HG03066 (cell line): ENCODE results near the gene IGSF23.
"Not testable (repeated sequence)": the region's sequence is repeated elsewhere in the genome, so short reads cannot be mapped to it uniquely, and the experiment has no call there.

Experiments used
- ATAC-seq: cut with Tn5 transposase; IDR thresholded peaks from one replicate; pipeline ENCODE4 v1.9.1; 2021; ENCODE audit warnings: low read depth; ENCODE audit not compliant: unreplicated experiment

IGSF23 gene

DNA sequence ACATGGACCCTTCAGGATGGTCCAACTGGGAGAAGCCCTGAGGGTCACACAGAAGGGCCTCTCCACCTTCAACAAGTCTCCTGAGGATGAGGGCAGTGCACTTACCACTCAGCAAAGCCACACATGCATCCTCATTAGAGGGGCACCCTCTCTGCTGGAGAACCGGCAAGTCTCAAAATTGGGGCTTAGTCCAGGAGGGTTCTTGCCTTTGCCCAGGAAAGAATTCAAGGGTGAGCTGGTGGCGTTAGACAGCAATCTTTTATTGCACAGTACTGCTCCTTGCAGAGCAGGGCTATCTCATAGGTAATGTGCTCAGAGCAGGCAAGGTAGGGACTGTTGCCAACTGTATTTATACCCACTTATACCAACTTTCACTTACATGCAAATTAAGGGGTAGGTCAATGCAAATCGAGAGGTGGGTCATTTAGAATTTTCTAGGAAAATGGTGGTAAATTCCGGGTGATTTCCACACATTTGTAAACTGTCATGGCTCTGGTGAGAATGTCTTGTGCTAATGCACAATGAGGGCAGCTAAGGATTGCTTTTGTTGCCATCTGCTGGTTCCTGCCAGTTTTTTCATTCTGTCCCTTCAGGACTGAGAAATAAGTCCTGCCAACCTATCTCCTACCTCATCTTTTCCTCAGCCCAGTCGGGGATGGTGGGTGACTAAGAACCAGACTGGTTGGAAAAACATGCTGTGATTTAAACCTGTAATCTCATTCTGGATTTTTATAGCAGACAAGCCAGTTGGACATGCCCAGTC is 27.8 kb upstream of the IGSF23 start:
- no peak for ATAC-seq

DNA sequence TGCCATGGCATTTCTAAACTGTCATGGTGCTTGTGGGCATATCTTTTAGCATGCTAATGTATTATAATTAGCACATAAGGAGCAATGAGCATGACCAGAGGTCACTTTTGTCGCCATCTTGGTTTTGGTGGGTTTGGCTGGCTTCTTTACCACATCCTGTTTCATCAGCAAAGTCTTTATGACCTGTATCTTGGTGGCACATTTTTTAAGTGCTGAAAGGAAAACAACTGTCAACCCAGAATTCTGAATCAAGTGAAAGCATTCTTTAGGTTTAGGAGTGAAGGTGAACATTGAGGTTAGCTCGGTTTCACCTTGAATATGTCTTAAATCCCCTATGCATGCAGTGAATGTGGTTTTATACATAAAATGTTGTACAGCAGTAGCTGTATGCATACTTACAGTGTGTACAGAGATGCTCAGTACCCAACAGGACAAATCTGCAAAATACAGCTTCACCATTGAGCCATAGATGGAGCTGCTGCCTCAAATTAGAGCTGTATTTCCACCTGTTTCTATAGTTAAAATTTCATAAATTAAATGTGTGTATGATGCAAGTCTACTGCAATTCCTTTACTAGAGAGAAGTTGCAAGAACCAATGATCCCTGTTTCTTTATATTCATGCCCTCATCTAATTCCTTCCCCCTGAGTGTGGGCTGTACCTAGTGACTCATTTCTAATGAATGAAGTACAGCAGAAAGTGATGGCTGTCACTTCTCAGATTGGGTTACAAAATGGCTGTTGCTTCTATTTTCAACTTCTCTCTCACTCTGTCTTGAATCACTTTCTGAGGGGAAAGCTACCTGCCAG is 25.2 kb upstream of the IGSF23 start:
- no peak for ATAC-seq

DNA sequence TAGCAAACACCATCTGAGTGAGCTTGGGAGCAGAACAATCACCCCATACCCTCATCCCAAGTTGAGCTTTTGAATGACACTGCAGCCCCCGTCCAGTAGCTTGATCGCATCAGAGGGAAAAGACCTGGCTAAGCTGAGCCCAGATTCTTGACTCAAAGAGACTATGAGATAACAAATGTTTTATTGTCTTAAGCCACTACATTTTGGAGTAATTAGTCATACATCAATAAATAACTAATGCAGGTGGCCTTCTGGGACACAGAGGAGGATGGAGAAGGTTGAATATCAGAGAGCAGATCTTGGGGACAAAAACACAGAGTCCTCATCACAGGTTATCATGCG is 24.6 kb upstream of the IGSF23 start:
- ATAC-seq = no peak

DNA sequence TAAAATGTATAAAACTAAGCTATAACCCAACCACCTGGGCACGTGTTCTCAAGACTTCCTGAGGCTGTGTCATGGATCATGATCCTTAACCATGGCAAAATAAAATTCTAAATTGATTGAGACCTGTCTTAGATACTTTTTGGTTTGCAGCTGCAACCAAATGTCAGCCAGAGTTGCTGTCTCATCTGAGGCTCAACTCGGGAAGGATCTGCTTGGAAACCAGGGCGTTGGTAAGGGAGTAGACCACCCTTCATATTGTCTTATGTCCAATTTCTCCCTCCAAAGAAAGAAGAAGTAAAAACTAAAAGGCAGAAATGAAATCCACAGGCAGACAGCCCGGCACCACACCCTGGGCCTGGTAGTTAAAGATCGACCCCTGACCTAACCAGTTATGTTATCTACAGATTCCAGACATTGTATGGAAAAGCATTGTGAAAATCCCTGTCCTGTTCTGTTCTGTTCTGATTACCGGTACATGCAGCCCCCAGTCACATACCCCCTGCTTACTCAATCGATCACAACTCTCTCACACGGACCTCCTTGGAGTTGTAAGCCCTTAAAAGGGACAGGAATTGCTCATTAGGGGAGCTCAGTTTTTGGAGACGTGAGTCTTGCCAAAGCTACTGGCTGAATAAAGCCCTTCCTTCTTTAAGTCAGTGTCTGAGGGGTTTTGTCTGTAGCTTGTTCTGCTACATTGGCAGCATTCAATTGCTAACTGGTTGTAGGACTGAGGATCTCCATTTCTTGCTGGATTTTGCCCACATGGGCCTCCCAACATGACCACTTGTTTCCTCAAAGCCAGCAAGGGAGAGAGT is 22.9 kb upstream of the IGSF23 start:
- no peak for ATAC-seq

DNA sequence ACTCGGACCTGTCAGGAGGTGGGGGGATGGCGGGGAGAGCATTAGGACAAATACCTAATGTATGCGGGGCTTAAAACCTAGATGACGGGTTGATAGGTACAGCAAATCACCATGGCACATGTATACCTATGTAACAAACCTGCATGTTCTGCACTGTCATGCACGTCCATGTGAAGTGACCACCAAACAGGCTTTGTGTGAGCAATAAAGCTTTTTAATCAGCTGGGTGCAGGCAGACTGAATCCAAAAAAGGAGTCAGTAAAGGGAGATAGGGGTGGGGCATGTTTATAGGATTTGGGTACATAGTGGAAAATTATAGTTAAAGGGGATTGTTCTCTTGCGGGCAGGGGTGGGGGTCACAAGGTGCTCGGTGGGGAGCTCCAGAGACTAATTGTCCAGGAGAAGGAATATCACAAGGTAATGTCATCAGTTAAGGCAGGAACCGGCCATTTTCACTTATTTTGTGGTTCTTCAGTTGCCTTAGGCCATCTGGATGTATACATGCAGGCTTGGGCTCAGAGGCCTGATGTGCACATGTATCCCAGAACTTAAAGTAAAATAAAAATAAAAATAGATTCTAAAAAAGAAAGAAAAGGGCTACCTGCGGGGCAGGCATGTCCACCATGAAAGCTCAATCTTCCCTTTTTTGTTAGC is 21.9 kb upstream of the IGSF23 start:
- ATAC-seq = not testable (repeated sequence)

DNA sequence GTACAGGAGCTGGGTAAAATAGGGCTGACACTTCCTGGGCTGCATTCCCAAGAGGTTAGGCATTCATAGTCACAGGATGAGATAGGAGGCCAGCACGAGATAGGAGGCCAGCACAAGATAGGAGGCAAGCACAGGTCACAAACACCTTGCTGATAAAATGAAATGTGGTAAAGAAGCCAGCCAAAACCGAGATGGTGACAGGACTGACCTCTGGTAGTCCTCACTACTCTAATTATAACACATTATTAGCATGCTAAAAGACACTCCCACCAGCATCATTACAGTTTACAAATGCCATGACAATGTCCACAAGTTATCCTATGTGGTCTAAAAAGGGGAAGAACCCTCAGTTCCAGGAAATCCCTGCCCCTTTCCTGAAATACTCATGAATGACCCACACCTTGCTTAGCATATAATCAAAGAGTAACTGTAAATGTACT is 20.9 kb upstream of the IGSF23 start:
- no peak for ATAC-seq

DNA sequence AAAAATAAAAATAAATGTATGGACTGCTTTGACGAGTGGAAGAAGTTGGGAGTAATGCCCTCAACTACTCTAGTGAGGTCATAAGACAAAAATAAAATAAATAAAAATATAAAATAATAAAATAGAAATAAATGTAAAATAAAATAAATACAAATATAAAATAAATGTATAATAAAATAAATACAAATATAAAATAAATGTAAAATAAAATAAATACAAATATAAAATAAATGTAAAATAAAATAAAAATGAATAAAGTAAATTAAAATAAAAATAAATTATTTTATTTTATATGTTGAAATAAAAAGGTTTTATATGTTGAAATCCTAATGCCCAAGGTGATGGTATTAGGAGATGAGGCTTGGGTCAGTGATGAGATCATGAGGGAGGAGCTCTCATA is 20.1 kb upstream of the IGSF23 start:
- ATAC-seq = no peak

DNA sequence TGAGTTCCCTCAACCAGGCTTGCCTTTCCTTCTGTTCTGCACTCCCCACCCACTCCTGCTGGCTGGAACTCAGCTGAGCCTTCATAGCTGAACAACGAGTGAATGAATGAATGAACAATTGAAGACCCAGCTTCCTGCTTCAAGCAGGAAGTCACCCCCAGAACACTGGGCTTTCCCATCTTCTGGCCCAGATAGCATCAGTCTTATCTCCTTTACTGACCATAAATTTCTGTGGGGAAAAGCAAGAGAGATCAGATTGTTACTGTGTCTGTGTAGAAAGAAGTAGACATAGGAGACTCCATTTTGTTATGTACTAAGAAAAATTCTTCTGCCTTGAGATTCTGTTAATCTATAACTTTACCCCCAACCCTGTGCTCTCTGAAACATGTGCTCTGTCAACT is 19.5 kb upstream of the IGSF23 start:
- not testable (repeated sequence) for ATAC-seq

DNA sequence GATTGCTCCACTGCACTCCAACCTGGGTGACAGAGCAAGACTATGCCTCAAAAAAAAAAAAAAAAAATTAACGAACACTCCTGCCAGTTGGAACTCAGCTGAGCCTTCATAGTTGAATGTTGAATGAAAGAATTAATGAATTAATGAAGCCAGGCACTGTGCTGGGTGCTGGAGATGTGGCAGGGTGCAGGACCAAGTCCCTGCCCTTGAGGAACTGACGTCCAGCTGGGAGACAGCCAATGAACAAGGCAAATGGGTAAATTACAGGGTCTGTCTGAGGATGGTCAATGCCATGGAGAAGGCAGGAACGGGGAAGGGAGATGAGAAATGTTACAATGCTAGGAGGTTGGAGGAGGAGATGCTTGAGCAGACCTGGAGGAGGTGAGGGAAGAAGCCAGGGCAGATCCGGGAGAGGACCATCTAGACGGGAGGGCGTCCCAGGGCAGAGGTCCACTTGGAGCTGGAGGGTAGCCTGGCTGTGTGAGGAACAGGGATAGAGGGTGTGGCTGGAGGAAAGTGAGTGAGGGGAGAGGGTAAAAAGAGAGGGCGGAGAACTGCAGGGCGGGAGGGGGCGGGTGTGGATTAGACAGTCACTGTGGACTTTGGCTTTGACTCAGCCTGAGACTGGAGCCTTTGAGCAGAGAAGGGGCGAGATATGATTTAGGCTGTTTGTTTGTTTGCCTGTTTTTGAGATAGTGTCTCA is 16.8 kb upstream of the IGSF23 start:
- no peak for ATAC-seq

DNA sequence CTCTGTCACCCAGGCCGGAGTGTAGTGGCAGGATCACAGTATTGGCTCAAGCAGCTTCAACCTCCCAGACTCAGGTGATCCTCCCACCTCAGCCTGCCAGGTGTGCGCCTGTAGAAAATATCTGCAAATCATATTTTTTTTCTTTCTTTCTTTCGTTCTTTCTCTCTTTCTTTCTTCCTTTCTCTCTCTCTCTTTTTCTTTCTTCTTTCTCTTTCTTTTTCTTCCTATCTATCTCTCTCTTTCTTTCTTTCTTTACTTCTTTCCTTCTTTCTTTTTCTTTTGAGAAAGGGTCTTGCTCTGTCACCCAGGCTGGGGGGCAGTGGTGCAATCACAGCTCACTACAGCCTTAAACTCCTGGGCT is 16.3 kb upstream of the IGSF23 start:
- no peak for ATAC-seq

DNA sequence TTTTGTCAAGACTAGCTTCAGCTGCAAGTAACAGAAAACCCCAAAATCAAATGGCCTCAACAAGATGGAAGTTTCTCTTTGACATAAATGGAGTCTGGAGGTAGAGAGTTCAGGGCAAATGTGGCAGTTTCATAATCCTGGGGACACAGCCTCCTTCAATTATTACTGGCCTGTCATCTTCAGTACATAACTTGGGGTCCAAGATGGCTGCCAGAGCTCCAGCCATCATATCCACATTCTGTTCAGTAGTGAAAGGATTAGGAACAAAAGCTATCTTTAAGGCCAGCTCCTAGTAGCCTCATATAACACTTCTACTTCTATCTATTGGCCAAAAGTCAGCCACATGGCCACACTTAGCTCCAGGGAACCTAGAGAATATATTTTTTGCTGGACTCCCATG is 15.0 kb upstream of the IGSF23 start:
- ATAC-seq = no peak

DNA sequence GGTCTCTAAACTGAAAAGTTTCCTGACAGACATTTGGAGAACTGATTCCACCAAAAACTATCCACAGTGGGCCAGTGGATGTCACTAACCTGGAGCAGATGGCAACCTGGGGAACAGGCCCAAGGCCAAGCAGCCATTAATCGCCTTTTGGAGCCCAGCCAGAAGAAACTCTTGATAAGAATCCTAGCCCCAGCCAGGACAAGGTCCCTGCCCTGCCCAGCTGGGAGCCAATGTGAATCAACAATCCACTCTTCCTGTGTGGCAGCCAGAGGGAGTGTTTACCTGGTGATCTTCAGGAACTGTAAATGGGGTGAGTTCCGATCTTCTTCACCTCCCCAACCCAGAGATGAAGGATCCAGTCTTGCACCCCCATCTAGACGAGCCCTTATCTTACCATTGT is 14.5 kb upstream of the IGSF23 start:
- ATAC-seq = no peak

DNA sequence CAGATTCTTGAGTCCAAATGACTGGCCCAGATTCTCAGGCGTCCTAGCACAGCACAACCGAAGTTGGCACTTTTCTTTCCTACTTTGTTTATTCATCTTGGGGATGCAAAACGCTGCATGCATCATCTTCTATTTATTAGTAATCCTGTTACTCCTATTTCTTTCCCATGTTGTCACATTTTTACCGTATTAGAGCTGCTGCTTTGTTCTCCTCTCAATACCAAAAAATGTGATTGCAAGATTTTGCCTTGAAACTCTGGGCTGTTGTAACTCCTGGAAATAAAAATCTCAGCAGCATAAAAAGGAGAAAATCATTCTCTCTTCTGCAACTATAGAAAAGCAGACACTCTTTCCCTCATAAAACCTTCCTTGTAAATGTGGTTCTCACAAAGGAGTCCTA is 12.9 kb upstream of the IGSF23 start:
- no peak for ATAC-seq

DNA sequence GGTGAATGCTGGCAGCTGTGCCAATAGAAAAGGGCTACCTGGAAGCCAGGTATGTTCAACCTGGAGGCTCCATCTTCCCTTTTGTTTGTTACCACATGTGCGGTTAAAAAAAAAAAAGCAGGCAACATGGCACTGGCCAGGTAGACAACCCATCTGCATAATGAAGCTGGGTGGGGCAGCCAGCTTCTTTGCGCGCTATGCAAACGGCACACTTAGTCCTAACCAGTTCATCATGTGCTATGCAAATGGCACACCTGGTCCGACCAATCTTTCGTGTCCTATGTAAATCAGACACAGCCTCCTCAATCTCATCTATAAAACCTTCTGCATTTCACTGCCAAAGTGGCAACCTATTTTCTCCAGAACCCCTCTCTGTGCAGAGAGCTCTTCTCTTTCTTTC is 11.3 kb upstream of the IGSF23 start:
- no peak for ATAC-seq

DNA sequence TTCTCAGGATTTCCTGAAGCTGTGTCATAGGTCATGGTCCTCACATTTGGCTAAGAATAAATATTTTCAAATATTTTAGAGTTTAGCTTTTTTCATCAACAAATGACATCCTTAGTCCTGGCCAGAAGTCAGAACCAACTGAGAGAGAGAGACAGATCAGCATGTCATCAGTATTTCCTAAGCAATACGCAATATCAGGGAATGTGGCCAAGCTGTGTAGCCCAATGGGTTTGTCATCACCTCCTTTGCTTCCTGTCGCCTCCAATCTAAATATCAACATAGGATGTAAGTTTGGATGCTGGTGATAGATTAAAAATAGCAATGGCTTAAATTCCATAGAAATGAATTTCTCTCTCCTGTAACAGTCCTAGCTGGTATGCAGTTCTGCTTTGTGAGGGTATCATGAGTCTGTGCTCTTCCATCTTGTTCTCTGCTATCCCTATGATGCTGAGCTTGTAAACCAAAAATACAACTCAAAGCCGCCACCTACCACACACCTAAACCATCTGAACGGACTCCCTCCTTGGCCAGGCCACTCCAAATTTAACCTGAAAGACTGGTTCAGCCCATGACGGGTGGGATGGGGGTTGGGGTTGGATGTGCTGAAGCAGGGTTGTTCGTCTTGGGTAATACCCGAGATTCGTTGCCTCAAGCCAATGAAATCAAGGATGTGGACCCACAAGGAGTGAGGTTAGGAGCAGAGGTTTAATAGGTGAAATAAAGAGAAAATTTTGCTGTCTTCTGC is 10.0 kb upstream of the IGSF23 start:
- ATAC-seq = no peak

DNA sequence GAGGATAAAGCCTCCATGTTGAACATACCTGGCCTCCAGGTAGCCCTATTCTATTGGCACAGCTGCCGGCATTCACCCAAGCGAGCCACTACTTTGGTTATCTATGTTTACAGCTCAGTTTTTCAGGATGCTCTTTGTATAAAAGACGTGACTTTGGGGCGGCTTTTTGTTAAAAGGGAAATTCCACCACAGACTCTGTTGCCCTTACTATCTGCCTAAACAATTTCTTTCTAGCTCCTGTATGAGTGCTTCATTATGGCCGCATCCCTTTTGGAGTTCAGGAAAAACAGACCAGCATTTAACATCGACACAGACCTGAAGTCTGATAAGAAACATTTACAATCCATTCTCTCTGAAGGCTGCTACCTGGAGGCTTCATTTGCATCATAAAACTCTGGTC is 9.1 kb upstream of the IGSF23 start:
- no peak for ATAC-seq

DNA sequence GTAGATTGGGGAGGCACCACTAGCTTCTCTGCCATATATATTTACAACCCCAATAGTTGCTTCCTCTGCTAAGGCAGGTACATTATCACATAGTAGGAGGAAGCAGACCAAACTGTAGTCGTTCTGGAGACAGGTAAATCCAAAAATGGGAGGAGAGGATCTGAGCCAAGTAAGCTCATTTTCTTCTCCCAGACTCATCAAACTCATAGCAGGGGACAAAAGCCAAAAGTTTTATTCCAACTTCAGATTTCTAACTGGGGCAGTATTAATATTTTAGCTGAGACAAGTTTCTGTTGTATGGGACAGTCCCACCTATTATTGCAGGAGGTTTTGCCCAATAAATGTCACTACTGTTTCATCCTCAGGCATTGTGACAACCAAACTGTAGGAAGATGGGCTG is 7.8 kb upstream of the IGSF23 start:
- ATAC-seq = no peak

DNA sequence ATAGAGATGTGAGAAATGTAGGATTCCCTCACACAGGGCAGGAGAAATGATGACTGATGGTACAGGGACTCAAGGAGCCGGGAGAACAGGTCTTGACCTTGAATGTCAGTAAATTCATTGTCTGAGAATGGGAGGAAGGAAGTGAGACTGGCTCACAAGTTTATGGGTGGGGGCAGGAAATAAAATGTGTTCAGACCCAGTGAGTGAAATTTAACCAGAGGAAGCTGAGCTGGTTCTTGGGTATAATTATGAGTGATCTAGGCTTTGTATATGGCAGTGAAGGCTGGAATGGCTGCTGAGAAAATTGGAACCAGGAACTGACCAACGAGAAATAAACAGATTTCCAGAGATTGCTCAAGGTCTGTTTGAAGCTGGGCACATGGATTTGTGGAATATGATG is 6.3 kb upstream of the IGSF23 start:
- ATAC-seq = no peak

DNA sequence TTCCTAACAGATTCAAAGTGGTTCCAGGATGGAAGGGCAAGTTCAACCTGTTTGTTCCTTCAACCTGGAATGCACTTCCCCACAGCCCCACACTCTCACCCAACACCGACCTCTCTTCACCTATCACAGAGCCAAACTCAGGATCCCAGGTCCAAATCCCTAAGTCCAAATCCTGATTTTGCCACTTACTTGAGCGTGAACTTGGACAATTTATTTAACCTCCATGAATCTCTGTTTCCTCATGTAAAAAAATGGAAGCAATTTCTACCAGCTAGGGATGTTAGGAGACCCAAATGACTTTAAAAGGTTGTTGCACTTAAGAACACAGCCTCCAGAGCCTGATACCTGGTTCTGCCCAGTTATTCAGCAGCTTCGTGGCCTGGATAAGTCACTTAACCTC is 5.4 kb upstream of the IGSF23 start:
- no peak for ATAC-seq

DNA sequence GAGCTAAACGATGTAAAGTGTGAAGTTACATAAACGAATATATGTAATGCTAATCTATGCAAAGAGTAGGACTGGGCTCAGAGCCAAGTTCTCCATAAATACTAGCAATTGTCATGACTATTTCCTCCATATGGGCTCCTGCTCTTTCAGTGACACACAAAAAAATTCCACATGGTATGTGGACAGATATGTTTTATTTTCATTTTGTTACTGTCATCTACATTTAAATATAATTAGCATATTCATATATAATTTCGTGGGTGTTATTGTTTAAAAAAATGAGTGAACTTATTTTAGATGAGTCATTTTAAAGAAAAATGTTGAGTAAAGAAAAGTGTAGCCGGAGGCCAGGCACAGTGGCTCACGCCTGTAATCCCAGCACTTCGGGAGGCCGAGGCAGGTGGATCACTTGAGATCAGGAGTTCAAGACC is 5.0 kb upstream of the IGSF23 start:
- ATAC-seq = no peak
